ENCODE results near the gene MYO3B. TPM values are rescaled to one million over a fixed set of nuclear protein-coding genes. Genes with fewer than 3 reads are reported as not detected.

Gene MYO3B
- total and polyA plus RNA-seq, 2 of the 8 experiments (the other 6 are each of a cell fraction or from before 2014, with no cell fraction given), result 0.17 to 0.19 TPM

DNA sequence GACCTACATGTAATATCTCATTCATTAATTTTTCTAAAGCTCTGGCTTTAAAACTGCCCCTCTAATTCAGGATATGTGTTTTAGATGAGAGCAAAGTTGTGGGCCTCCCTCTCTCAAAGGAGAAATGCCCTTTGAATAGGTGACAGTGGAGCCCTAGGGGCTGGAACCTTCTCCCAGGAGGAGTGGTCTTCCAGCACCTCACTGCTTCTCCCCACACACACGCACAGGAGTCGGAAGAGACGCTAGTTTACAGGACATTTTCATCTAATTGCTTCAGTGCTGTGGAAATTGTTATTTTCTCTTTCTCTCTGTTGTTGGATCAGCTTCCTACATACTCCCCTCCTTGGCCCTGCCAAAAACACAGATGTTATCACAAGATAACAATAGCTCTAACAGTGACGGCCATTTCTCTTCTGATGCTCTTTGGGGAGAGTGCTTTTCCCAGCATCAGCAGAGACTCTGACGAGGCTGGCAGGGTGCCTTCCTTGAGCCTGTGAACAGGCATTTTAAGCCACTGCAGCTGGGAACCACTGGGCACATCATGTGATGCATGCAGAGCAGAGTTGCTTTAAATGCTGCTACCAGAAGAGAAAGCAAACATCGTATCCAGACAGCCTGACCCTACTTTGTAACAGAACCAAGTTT, 327.8 kb downstream of the MYO3B start:
- Histone ChIP-seq H3K23me2 (ENCODE audit: low read depth, low read length) (no peaks in the 10 kb centered on the region), H3K4me3 (ENCODE audit: extremely low read depth in 1 of 4, insufficient read depth in 2 of 4, low read depth in 3 of 4, low read length in 4 of 4) (no peak overlapping the region), H3K18ac (ENCODE audit: extremely low read depth, low read length) (no peak overlapping the region), H4K5ac (ENCODE audit: insufficient read length, low read depth, low read length) (no peak overlapping the region), H2BK15ac (ENCODE audit: low read length) (peak overlapping the region; percentile 2; the same call in 1 of the 2 replicates), H3K23ac (ENCODE audit: insufficient read length) (no peak overlapping the region), H4K91ac (replicated peaks; ENCODE audit: insufficient read length, low read length) (no peak overlapping the region), H4K20me1 (replicated peaks in 1 of 2; ENCODE audit: control insufficient read depth in 1 of 2, insufficient read depth in 2 of 2, low read length in 2 of 2) (no peaks in the 10 kb centered on the region), H2BK20ac (ENCODE audit: low read length) (peak overlapping the region; percentile 88), H2BK12ac (ENCODE audit: low read depth, low read length) (peak overlapping the region; percentile 68; the same call in 1 of the 2 replicates), H2BK5ac (ENCODE audit: low read depth, low read length) (peak overlapping the region; percentile 5; the same call in 1 of the 2 replicates), H3K4me1 (replicated peaks in 1 of 4; ENCODE audit: control insufficient read depth in 3 of 4, insufficient read depth in 4 of 4, low read length in 3 of 4) (peaks cover 9 to 30% (median 29%) of the 10 kb centered on the region in 4 experiments; a peak in 6 of 7 replicates), H3K4me2 (ENCODE audit: insufficient read depth in 1 of 2, low read depth in 2 of 2, low read length in 2 of 2) (peak overlapping the region in 1 of 2 experiments; percentile 26; a peak in 1 of 4 replicates), H3K27ac (ENCODE audit: low read depth, low read length) (no peak overlapping the region), H3K79me1 (ENCODE audit: low read depth, low read length) (no peaks in the 10 kb centered on the region), H3K36me3 (ENCODE audit: control insufficient read depth in 2 of 4, insufficient read depth in 4 of 4, low read length in 3 of 4) (no peaks in the 10 kb centered on the region), H3K9me3 (ENCODE audit: insufficient read depth in 2 of 2, low read depth in 1 of 2, low read length in 1 of 2) (no peaks in the 10 kb centered on the region), H2BK120ac (replicated peaks; ENCODE audit: low read depth, low read length) (peak overlapping the region; percentile 62), H4K8ac (ENCODE audit: extremely low read depth, insufficient read depth, low read length) (no peak overlapping the region), H3K4ac (replicated peaks; ENCODE audit: insufficient read length, low read depth, low read length) (no peak overlapping the region), H3K9ac (replicated peaks in 1 of 4; ENCODE audit: extremely low read depth in 1 of 4, low read depth in 3 of 4, low read length in 3 of 4) (no peak overlapping the region), H3K56ac (replicated peaks; ENCODE audit: insufficient read length, low read depth, low read length) (no peak overlapping the region), H3K79me2 (ENCODE audit: control insufficient read depth in 1 of 2, insufficient read depth in 2 of 2, low read length in 2 of 2) (no peaks in the 10 kb centered on the region), H2AFZ (ENCODE audit: low read length) (peak overlapping the region; percentile 96), H3K14ac (ENCODE audit: insufficient read length) (no peak overlapping the region), H2AK5ac (ENCODE audit: low read depth, low read length) (no peak overlapping the region), H3K27me3 (replicated peaks in 1 of 4; ENCODE audit: control insufficient read depth in 3 of 4, extremely low read depth in 1 of 4, insufficient read depth in 3 of 4, low read length in 3 of 4) (peaks cover 0 to 5% (median 1%) of the 10 kb centered on the region in 4 experiments; a peak in 3 of 7 replicates)
- FAIRE-seq (no peak), DNase-seq (ENCODE audit: low read depth in 1 of 2, low spot score in 2 of 2) (no peak)
- TF ChIP-seq YY1 (IDR thresholded peaks at IDR 0.05; ENCODE audit: low read depth, low read length) (peak; percentile 55; the same call in 1 of the 2 replicates), SUZ12 (IDR thresholded peaks at IDR 0.05; ENCODE audit: low read length) (no peak), CREB1 (IDR thresholded peaks at IDR 0.05) (no peak), TAF1 (IDR thresholded peaks at IDR 0.05; ENCODE audit: low read depth, low read length) (no peak)
- TF ChIP-seq, protein P1, sequence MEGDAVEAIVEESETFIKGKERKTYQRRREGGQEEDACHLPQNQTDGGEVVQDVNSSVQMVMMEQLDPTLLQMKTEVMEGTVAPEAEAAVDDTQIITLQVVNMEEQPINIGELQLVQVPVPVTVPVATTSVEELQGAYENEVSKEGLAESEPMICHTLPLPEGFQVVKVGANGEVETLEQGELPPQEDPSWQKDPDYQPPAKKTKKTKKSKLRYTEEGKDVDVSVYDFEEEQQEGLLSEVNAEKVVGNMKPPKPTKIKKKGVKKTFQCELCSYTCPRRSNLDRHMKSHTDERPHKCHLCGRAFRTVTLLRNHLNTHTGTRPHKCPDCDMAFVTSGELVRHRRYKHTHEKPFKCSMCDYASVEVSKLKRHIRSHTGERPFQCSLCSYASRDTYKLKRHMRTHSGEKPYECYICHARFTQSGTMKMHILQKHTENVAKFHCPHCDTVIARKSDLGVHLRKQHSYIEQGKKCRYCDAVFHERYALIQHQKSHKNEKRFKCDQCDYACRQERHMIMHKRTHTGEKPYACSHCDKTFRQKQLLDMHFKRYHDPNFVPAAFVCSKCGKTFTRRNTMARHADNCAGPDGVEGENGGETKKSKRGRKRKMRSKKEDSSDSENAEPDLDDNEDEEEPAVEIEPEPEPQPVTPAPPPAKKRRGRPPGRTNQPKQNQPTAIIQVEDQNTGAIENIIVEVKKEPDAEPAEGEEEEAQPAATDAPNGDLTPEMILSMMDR (IDR thresholded peaks at IDR 0.05; ENCODE audit: control extremely low read depth in 1 of 3, insufficient read depth in 1 of 3, low read depth in 1 of 3, low read length in 3 of 3), result no peak
- CTCF ChIA-PET (ENCODE audit: partially characterized antibody), result interaction anchor here (0.9 to 1.8 kb wide), 4 partner anchors 15 to 311 kb away, joined by 3 to 4 read pairs (median 4); partner anchors contain the start of gene GAD1
- WGBS, 2 experiments (ENCODE audit: extremely low coverage in 1 of 2, insufficient coverage in 1 of 2, insufficient read length in 1 of 2, insufficient replicate concordance in 2 of 2, low coverage in 1 of 2, low lambda C conversion rate in 2 of 2, missing lambda C conversion rate in 1 of 2), result 58% methylated on average over 6 of the region's 6 CpGs; no CpG with 5 or more reads in 1 of the 2 experiments
- POLR2A ChIA-PET (ENCODE audit: partially characterized antibody), result no interaction called here
